Loucy (cell line): ENCODE data around the gene CD72.
A peak's percentile ranks its signal among the peaks of the same experiment; 100 is the strongest.

Source experiments
- H2AFZ ChIP-seq: fragments of 200-600 bp; sonication (generic); 2 replicates; pipeline ENCODE4 v1.6.0; 2016; ENCODE audit warnings: antibody characterized with exemption, mild to moderate bottlenecking, low read length, moderate library complexity
- H3F3A ChIP-seq: fragments of 200-600 bp; 2 replicates; pipeline ENCODE4 v1.6.0; 2016; ENCODE audit warnings: antibody characterized with exemption, low read depth, mild to moderate bottlenecking
- H3K27me3 ChIP-seq: fragments of 200-600 bp; sonication (generic); 2 replicates; pipeline ENCODE4 v1.6.1; 2014; ENCODE audit warnings: low read length, mild to moderate bottlenecking; ENCODE audit not compliant: insufficient read depth, poor library complexity, severe bottlenecking
- H3K36me3 ChIP-seq: fragments of 200-600 bp; sonication (generic); 2 replicates; pipeline ENCODE4 v1.6.1; 2016; ENCODE audit warnings: low read length; ENCODE audit not compliant: insufficient read depth
- H3K4me1 ChIP-seq: fragments of 200-600 bp; sonication (generic); 2 replicates; pipeline ENCODE4 v1.5.1; 2014; ENCODE audit warnings: low read length, mild to moderate bottlenecking; ENCODE audit not compliant: insufficient read depth, poor library complexity, severe bottlenecking
- H3K4me2 ChIP-seq: fragments of 200-600 bp; sonication (generic); 2 replicates; pipeline ENCODE4 v1.6.0; 2014; ENCODE audit warnings: antibody characterized with exemption, low read length, low read depth, mild to moderate bottlenecking; ENCODE audit not compliant: poor library complexity, severe bottlenecking
- H3K4me3 ChIP-seq: fragments of 200-600 bp; sonication (generic); 2 replicates; pipeline ENCODE4 v1.5.1; 2014; ENCODE audit warnings: low read length, mild to moderate bottlenecking, mixed read lengths; ENCODE audit not compliant: poor library complexity, severe bottlenecking
- H3K79me2 ChIP-seq: fragments of 200-600 bp; sonication (generic); 2 replicates; pipeline ENCODE4 v1.6.1; 2014; ENCODE audit warnings: low read length; ENCODE audit not compliant: insufficient read depth
- H3K9ac ChIP-seq: fragments of 200-600 bp; sonication (generic); 2 replicates; pipeline ENCODE4 v1.6.0; 2014; ENCODE audit warnings: mild to moderate bottlenecking, low read depth, low read length, moderate library complexity; ENCODE audit not compliant: poor library complexity, severe bottlenecking
- H3K9me2 ChIP-seq: fragments of 200-600 bp; sonication (generic); replicated peaks from 2 replicates; pipeline ENCODE4 v1.6.1; 2016; ENCODE audit warnings: low read depth, low read length, mixed read lengths
- H3K9me3 ChIP-seq: fragments of 200-600 bp; sonication (generic); 2 replicates; pipeline ENCODE4 v1.6.1; 2014; ENCODE audit warnings: mild to moderate bottlenecking, antibody characterized with exemption, low read length, low read depth; ENCODE audit not compliant: insufficient read depth
- H4K20me1 ChIP-seq: fragments of 200-600 bp; sonication (generic); 2 replicates; pipeline ENCODE4 v1.6.0; 2014; ENCODE audit warnings: antibody characterized with exemption, low read length, mild to moderate bottlenecking; ENCODE audit not compliant: insufficient read depth, poor library complexity, severe bottlenecking
- CTCF ChIP-seq: fragments of 200-600 bp; sonication (generic); conservative IDR thresholded peaks from 2 replicates; pipeline ENCODE4 v1.5.1; 2014; ENCODE audit warnings: mild to moderate bottlenecking, antibody characterized with exemption, low read length
- EZH2phosphoT487 ChIP-seq: fragments of 200-600 bp; IDR thresholded peaks from 2 replicates; pipeline ENCODE4 v1.6.1; 2018; ENCODE audit warnings: antibody characterized with exemption, mild to moderate bottlenecking, moderate library complexity, borderline replicate concordance

The CD72 gene

GRCh38 chr9:35636135-35636876 lies 18.1 kb upstream of the CD72 start:
- Histone ChIP-seq H2AFZ (peak overlapping the region; percentile 71), H3K36me3 (no peaks in the 10 kb centered on the region), H3K79me2 (no peaks in the 10 kb centered on the region), H4K20me1 (no peaks in the 10 kb centered on the region), H3K9me3 (no peaks in the 10 kb centered on the region), H3K4me1 (peaks cover 39% of the 10 kb centered on the region), H3K9ac (peak overlapping the region; percentile 50), H3F3A (no peaks in the 10 kb centered on the region), H3K4me2 (peak overlapping the region; percentile 60), H3K4me3 (peak overlapping the region; percentile 43), H3K9me2 (no peaks in the 10 kb centered on the region), H3K27me3 (no peaks in the 10 kb centered on the region)
- TF ChIP-seq CTCF = no peak
- no peak for TF ChIP-seq EZH2phosphoT487

GRCh38 chr9:35635730-35636129 lies 17.5 kb upstream of the CD72 start:
- H3F3A ChIP-seq = no peaks in the 10 kb centered on the region
- H4K20me1 ChIP-seq = no peaks in the 10 kb centered on the region
- peaks cover 39% of the 10 kb centered on the region for H3K4me1 ChIP-seq
- H3K4me3 ChIP-seq = peak overlapping the region; percentile 43
- H3K9ac ChIP-seq = peak overlapping the region; percentile 50
- H3K9me2 ChIP-seq = no peaks in the 10 kb centered on the region
- peak overlapping the region; percentile 71 for H2AFZ ChIP-seq
- TF ChIP-seq EZH2phosphoT487 = no peak
- no peak for TF ChIP-seq CTCF
- H3K4me2 ChIP-seq = peak overlapping the region; percentile 60
- H3K9me3 ChIP-seq = no peaks in the 10 kb centered on the region
- no peaks in the 10 kb centered on the region for H3K27me3 ChIP-seq
- no peaks in the 10 kb centered on the region for H3K36me3 ChIP-seq
- no peaks in the 10 kb centered on the region for H3K79me2 ChIP-seq

- H2AFZ ChIP-seq = no peak overlapping the region; the same call in 1 of the 2 replicates
- no peaks in the 10 kb centered on the region for H3K27me3 ChIP-seq
- H3K79me2 ChIP-seq = no peaks in the 10 kb centered on the region
- H3K9me2 ChIP-seq = no peaks in the 10 kb centered on the region
- no peak overlapping the region for H3K9ac ChIP-seq
- no peak overlapping the region for H3K4me2 ChIP-seq
- H3F3A ChIP-seq = no peaks in the 10 kb centered on the region
- peaks cover 7% of the 10 kb centered on the region for H3K4me1 ChIP-seq
- H3K4me3 ChIP-seq = no peak overlapping the region
- no peaks in the 10 kb centered on the region for H3K36me3 ChIP-seq
- no peak for TF ChIP-seq EZH2phosphoT487
- TF ChIP-seq CTCF = no peak
- no peaks in the 10 kb centered on the region for H4K20me1 ChIP-seq
- H3K9me3 ChIP-seq = no peaks in the 10 kb centered on the region
Observed at GRCh38 chr9:35629597-35629996, 11.4 kb upstream of the CD72 start.
